ENCODE data around the gene SLC35A1.

Gene SLC35A1

GRCh38 chr6:87540539-87540938 lies 67.8 kb downstream of the SLC35A1 start:
- H3K4me3 ChIP-seq (ENCODE audit: low read length): no peak overlapping the region
- DNase-seq (ENCODE audit: low read depth): no peak
- TF ChIP-seq, protein P1, sequence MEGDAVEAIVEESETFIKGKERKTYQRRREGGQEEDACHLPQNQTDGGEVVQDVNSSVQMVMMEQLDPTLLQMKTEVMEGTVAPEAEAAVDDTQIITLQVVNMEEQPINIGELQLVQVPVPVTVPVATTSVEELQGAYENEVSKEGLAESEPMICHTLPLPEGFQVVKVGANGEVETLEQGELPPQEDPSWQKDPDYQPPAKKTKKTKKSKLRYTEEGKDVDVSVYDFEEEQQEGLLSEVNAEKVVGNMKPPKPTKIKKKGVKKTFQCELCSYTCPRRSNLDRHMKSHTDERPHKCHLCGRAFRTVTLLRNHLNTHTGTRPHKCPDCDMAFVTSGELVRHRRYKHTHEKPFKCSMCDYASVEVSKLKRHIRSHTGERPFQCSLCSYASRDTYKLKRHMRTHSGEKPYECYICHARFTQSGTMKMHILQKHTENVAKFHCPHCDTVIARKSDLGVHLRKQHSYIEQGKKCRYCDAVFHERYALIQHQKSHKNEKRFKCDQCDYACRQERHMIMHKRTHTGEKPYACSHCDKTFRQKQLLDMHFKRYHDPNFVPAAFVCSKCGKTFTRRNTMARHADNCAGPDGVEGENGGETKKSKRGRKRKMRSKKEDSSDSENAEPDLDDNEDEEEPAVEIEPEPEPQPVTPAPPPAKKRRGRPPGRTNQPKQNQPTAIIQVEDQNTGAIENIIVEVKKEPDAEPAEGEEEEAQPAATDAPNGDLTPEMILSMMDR (IDR thresholded peaks at IDR 0.05; ENCODE audit: insufficient read depth, low read depth, low read length, missing control alignments): no peak

GRCh38 chr6:87541041-87541440 lies 68.3 kb downstream of the SLC35A1 start:
- no peak for DNase-seq (ENCODE audit: low read depth)
- TF ChIP-seq, protein P1 (IDR thresholded peaks at IDR 0.05; ENCODE audit: insufficient read depth, low read depth, low read length, missing control alignments): no peak
- no peak overlapping the region for H3K4me3 ChIP-seq (ENCODE audit: low read length)

- H3K4me3 ChIP-seq (ENCODE audit: low read length): no peak overlapping the region
- TF ChIP-seq, protein P1 (IDR thresholded peaks at IDR 0.05; ENCODE audit: insufficient read depth, low read depth, low read length, missing control alignments): no peak
- DNase-seq (ENCODE audit: low read depth): no peak
Measured at GRCh38 chr6:87541744-87542143, 69.0 kb downstream of the SLC35A1 start.

DNA sequence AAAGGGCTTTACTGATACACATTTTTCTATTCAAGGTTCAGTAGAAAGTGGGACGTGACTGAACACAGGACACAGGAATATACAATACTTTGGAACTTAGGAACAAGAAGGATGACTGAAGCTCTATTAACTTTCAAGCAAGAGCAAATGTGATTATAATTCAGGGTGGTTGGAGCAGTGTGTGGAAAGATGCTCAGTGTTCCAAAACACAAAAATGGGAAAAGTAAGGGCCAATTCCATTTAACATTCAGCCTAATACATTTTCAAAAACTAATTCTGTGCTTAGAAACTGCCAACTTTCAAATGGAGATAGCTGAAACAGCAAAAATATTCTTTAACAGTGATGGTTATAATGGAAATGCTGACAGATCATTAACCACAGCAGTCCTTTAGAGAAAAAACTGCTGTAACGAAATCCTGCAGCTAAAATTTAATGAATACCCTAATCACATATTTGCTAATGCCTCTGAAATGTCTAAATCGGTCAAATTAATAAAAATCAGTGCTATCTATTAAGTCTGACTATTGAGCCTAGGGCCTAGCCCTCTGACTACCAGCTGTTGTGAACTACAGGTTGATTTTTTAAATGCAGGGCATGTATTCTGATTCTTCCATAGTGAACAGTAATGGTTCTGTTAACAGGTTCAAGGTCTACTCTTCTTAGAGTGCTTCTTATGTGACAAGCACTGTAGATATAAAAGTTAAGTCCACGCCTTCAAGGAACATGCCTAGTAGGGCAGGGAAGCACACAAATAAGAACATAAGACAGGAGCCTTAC lies 71.1 kb downstream of the SLC35A1 start:
- H3K4me3 ChIP-seq (ENCODE audit: low read length): no peak overlapping the region
- TF ChIP-seq, protein P1 (IDR thresholded peaks at IDR 0.05; ENCODE audit: insufficient read depth, low read depth, low read length, missing control alignments): no peak
- no peak for DNase-seq (ENCODE audit: low read depth)

- TF ChIP-seq, protein P1 (IDR thresholded peaks at IDR 0.05; ENCODE audit: insufficient read depth, low read depth, low read length, missing control alignments): no peak
- no peak for DNase-seq (ENCODE audit: low read depth)
- H3K4me3 ChIP-seq (ENCODE audit: low read length): no peak overlapping the region
Measured at GRCh38 chr6:87544474-87544735, 71.6 kb downstream of the SLC35A1 start.

- no peak overlapping the region for H3K4me3 ChIP-seq (ENCODE audit: low read length)
- TF ChIP-seq, protein P1 (IDR thresholded peaks at IDR 0.05; ENCODE audit: insufficient read depth, low read depth, low read length, missing control alignments): no peak
- DNase-seq (ENCODE audit: low read depth): no peak
Measured at GRCh38 chr6:87551799-87552198, 79.0 kb downstream of the SLC35A1 start.

GRCh38 chr6:87553159-87553765 lies 80.5 kb downstream of the SLC35A1 start:
- TF ChIP-seq, protein P1 (IDR thresholded peaks at IDR 0.05; ENCODE audit: insufficient read depth, low read depth, low read length, missing control alignments): no peak
- H3K4me3 ChIP-seq (ENCODE audit: low read length): no peak overlapping the region
- no peak for DNase-seq (ENCODE audit: low read depth)
